ENCODE measurements around the gene ITGA7.

ITGA7 gene

GRCh38 chr12:55637467-55637866, 70.2 kb downstream of the ITGA7 start:
- no peak for DNase-seq

GRCh38 chr12:55636853-55637252, 70.9 kb downstream of the ITGA7 start, which contains the start of gene OR10P1:
Gene OR10P1 (plus strand): TSS chr12:55636892. CDS start chr12:55636892, 0 bp downstream.
- no peak for DNase-seq

GRCh38 chr12:55636116-55636655, 71.5 kb downstream of the ITGA7 start:
- no peak for DNase-seq
